Kidney glomerular epithelial cell (primary cell): ENCODE results near the gene HSPG2.
"Not testable (repeated sequence)": the region's sequence is repeated elsewhere in the genome, so short reads cannot be mapped to it uniquely, and the experiment has no call there.

Experiments used
- DNase-seq: peaks from one replicate; lab custom pipeline; 2025; lab: John Stamatoyannopoulos, UW

Gene HSPG2

DNA sequence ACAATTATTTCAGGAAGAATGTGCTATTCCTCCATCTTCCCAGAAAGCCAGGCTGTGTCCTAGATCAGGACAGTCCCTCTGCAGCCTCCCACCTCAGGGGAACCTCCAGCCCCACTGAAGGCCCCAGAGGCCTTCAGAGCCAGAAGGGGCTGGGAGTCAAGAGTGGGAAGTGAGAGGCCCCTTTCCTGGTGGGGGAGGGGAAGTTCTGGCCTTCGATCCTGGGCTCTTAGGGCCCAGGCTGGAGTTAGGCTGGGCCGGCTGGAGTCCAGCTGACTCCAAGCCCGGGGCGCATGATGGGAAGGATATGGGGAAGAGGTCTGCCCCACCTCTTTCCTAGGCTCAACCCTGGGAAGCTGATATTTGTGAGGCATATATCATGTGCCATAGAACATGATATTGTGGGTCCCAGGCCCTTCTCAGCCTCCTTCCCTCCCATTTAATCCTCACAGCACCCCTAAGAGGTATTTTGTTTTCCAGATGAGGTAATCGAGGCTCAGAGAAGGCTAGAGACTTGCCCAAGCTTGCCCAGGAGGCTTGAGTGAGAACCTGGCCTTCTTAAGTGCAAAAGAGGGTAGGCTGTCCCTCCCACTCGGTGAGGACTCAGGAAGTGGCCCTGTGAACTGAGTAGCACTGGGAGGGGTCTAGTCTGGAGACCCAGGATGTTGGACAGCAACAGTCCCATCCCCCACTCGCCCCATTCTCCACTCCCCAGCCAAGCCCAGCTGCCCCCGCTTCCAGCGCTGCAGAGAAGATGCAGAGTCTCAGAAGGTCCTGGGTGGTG, 18.6 kb upstream of the HSPG2 start:
- no peak for DNase-seq

- no peak for DNase-seq
These were observed 17.9 kb upstream of the HSPG2 start for GRCh38 chr1:21955058-21955457.

DNA sequence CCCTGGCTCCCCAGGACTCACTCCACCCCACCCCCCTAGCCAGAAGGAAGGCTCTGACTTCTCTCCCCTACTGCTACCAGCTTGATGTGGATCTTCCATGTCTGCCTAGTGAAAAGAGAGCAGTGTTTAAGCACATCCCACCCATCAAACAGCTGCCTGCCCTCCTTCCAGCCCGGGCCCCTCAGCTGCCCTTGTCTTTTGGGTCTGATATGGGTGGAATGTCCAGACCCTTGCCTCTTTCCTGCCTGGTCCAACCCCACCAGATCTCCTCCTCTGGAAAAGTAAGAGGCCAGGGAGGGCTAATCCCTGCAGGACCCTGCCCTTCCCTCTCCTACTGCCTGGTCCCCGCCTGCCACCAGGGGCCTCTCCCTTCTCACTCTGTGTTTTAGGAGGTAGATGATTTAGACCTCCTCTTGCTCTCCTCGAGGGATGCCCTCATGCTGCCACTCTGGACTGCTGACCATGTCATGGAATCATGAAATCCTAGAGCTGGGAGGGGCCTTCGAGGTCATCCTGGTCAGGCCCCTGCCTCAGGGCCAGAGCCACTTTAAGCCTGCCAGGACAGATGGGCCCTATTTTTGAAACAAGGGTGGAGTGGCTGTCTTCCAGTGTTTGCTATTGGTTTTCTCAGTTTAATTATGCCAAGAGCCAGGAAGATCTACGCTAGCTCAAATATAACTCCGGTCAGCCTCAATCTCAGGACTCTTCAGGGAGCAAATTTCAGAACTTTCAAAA, 15.8 kb upstream of the HSPG2 start:
- DNase-seq = no peak

- no peak for DNase-seq
These were observed 14.2 kb upstream of the HSPG2 start for GRCh38 chr1:21951226-21951870.

DNA sequence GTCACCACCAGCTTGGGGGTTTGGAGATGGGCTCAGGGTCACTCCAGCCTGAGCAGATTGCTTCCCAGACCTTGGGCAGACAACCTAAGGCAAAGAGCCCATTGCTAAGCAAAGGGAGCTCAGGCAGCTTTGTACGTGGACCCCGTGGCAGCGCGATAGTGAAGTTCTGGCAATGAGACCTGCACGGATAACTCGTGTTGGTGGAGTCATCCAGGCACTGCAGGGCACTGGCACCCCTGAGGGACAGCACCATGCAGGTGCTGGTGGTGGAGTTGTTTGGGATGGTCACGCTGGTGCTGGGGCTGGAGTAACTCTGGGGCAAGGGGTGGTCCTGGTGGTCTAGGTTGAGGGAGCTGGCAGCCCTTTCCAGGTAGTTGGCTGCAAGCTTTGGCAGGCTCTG, 13.6 kb upstream of the HSPG2 start:
- no peak for DNase-seq

DNA sequence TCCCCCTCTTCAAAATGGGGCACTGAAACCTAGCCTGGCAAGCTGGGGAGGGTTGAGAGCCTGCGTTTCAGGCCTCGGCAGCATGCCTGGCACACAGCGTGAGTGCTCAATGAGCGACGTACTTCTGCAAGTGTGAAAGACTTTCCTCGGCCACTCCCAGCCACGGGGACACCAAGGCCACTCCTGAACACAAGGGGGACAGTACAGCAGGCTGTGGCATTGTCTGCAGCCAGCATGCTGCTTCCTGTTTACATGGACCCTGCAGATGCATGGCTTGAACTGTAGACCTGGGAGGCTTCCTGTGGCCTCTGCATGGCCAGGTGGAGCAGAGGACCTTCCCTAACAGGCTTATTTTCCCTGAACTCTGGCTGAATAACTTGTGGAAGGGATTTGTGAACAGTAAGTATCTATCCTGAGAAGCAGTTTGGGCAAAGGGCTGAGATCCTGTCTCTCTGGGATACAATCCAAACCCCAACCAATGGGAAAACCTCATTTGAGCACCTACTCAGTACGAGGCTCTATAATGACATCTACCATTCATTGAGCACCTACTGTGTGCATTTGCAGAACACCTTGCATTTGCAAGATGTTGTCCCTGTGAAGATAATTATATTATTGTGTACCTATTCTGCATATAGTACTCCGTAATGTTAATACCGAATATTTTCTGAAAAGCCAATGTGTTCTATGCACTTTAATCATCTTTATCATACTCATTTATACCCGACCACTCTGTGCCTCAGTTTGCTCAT, 9.9 kb upstream of the HSPG2 start:
- no peak for DNase-seq

- DNase-seq = no peak
These were observed 7.6 kb upstream of the HSPG2 start for GRCh38 chr1:21944733-21945073.

- not testable (repeated sequence) for DNase-seq
These were observed 6.0 kb upstream of the HSPG2 start for GRCh38 chr1:21942959-21943640.

DNA sequence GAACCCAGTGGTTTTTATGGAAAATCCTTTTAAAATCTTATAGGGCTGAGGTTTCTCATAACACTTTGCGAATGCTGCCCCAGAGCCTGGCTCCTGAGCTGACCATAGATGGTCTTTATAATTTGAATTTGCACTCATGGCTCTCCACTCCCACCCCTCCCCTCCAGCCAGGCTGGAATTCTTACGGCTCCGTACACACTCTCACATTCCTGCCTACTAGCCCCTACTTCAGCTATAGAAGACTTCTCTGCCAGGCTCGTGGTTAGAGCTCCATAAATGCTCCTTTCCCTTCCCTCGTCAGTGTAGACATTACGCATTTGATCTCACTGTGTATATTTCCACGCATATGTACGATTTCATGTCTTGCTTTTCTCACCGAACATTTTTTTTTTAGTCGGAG, 5.4 kb upstream of the HSPG2 start:
- DNase-seq = no peak

DNA sequence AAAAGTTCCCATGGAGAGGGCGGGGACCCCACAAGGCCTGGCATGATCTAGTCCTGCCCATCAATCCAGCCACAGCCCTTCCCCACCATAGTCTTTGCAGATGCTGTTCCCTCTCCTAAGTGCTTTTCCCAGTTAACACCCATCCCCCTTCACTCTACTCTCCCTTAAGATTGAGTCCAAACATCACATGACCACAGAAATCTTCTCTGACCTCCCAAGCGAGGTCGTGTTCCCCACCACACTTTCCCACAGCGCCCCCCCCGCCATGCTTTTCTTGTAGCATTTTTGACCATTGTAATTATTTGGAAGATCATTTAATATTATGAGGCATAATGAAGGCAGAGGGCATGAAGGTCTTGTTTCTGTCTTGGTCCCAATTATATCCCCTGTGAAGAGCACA, 4.3 kb upstream of the HSPG2 start:
- no peak for DNase-seq

- DNase-seq = no peak
These were observed 3.4 kb upstream of the HSPG2 start for GRCh38 chr1:21940492-21940891.

- peak; percentile 95 for DNase-seq
These were observed 2.7 kb upstream of the HSPG2 start for GRCh38 chr1:21939650-21940374.

DNA sequence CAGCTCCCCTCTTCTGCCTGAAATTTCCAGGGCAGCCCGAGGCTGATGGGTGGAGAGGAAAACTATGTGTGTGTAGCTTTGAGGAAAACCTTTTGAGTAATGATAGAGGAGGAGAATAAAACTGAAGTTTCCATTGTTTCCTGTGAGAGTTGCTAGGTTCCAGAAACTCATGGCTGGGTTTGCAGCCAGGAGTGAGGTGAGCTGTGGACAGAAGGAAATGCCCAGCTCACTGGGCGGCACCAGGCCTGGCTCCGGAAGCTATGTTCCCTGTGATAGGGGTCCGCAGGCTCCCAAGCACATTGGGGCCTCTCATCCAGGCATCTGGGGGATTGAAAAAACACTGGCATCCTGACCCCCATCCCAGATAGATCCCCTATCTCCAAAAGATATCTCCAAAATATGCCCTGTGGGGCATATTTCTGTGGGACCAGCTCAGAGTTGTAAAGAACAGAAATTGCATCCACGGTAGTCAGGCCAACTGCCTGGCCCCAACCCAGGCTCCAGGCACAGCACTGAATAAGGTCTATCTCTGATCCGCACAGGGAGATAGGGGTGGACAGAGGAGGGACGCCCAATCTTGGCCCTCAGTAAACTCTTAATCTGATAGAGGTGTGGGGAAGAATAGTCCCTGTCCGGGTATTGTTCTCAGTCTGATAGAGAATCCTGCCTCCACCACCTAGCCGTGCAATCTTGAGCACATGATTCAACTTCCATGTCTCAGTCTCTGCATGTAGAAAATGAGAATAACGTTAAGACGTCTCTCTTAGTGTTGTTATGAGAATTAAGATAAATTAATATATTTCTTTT, 1.8 kb upstream of the HSPG2 start:
- DNase-seq = no peak

GRCh38 chr1:21937372-21938121, 437 bp upstream of the HSPG2 start:
- DNase-seq = peak; percentile 61

DNA sequence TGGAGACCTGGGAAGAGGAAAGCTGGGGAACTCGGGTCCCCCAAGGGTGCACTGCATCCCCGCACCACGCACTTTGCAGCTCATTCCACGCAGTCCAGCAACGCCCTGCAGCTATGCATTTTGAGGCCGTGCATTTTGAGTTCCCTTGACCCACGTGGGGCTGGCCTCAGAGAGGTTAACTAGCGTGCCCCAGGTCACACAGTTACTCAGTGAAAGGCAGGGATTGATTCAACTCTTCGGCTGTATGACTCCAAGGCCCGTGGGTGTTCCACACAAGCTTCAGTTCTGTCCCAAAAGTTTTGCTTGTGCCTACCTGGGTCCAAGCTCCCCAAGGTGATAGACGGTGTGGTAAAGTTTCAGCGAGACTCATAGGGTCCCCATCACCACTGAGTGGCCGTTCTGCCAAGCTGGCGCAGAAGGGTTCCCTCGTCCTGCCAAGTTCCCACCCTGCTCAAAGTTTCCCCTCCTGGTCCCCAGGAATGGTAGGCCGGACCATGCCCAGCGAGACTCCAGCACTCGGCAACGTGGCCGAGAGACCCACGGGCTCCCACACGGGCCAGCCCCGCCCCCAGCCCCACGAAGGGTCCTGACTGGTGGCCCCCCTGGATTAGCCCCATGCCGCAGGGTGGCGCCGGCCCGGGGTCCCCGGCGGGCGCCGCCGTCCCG, 611 bp downstream of the HSPG2 start:
- DNase-seq = no peak

GRCh38 chr1:21935891-21936365, 1.2 kb downstream of the HSPG2 start:
- peak; percentile 64 for DNase-seq

DNA sequence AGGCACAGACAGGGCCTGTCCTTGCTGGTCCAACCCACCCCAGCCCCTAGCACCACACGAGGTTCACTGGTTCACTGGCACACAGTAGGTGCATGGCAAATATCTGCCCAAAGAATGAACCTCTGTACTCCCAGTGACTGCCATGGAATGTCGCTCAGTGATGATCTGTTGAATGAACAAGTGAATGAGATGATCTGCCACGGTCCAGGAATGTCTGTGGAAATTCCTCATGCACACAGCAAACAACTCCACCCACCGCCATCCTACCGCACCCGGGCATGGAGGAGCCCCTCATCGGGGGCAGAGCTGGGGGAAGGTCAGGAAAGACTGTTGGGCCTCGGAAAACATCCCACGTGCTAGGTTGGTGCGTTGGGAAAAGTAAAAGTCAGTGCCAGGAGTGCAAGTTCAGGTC, 1.7 kb downstream of the HSPG2 start:
- DNase-seq = peak; percentile 64

DNA sequence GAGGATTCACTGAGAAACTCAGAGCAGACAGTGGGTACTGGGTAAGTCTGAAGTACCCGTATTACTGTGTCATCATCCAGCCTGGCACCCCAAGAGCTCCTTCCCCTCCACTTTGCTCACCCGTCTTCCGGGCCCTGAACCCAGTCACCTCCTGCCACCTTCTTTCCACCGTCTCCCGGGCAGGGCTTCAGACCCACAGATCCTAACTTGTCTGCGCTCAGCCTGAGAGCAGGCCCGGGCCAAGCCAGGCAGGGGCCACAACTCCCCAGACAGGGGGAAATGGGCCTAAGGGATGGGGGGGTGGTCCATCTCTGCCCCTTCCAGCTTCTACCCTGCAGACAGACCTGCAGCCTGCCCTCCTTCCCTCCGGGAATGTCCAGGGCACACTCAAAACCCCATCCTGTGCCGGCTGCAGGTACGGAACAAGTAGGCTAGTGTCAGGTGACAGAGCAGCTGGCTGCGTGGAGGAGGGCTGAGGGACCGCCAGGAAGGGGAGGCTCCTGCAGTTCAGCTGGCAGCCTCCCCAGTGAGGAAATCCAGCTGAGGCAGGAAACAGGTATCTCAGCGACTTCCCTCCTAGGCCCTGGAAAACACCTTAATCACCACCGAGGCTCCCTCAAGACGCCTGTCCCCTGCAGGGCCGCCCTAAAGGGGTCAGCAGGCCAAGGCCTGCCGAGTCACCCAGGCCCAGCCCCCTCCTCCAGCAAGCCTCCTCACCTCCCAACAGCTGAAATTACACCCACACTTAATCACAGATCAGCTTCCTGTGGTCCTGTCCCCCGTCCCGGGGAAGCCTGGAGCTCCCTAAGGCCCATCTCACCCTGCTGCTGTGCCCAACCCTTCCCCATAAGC, 3.5 kb downstream of the HSPG2 start:
- no peak for DNase-seq
